SK-N-SH (cell line): Measurements from ENCODE around the gene KCNQ2. TPM values are rescaled to one million over a fixed set of nuclear protein-coding genes. Genes with fewer than 3 reads are reported as not detected.
A peak's percentile ranks its signal among the peaks of the same experiment; 100 is the strongest.

Source experiments
- CTCF ChIA-PET: fragments of 300-600, 350-600 bp; formaldehyde crosslinking; extraction: SDS; loops from one replicate; lab custom pipeline; 2021; lab: Yijun Ruan, JAX
- POLR2A ChIA-PET: fragments of 350-600 bp; sonication (Branson Sonifier 250); formaldehyde crosslinking; extraction: SDS; loops from one replicate; lab custom pipeline; 2020; ENCODE audit warnings: antibody characterized with exemption, inconsistent platforms; lab: Yijun Ruan, JAX
- DNase-seq: peaks from one replicate; pipeline ENCODE4 v3.0.0; 2012
- H2AFZ ChIP-seq: fragments of 200-600 bp; sonication (generic); 2 replicates; pipeline ENCODE4 v1.8.1; 2016; ENCODE audit warnings: antibody characterized with exemption, mild to moderate bottlenecking, low read depth
- H3F3A ChIP-seq: fragments of 200-600 bp; sonication (generic); replicated peaks from 2 replicates; pipeline ENCODE3; 2016; ENCODE audit warnings: antibody characterized with exemption, mild to moderate bottlenecking; ENCODE audit not compliant: insufficient read depth
- H3K27ac ChIP-seq, 2 experiments: fragments of 200-500 bp in 1 of 2; fragments of 200-600 bp in 1 of 2; sonication (Bioruptor generic) in 1 of 2; sonication (generic), shearing (Covaris generic) in 1 of 2; 2 replicates each; pipeline versions ENCODE4 v1.5.1 to v1.6.1; 2014 to 2016; ENCODE audit warnings: low read depth in 2 of 2, inconsistent platforms in 1 of 2, low read length in 1 of 2, mild to moderate bottlenecking in 1 of 2, mixed read lengths in 1 of 2
- H3K27me3 ChIP-seq: fragments of 200-600 bp; sonication (generic), shearing (Covaris generic); 2 replicates; pipeline ENCODE4 v1.6.1; 2016; ENCODE audit warnings: mixed run types; ENCODE audit not compliant: insufficient read depth
- H3K36me3 ChIP-seq, 2 experiments: fragments of 200-500 bp in 1 of 2; fragments of 200-600 bp in 1 of 2; sonication (Bioruptor generic) in 1 of 2; sonication (generic) in 1 of 2; replicated peaks in 1 of 2; 2 replicates each; pipeline versions ENCODE3 to v1.5.1; 2014 to 2016; ENCODE audit warnings: low read length in 1 of 2, mild to moderate bottlenecking in 1 of 2; ENCODE audit not compliant: insufficient read depth in 2 of 2, control insufficient read depth in 1 of 2
- H3K4me1 ChIP-seq, 2 experiments: fragments of 200-500 bp in 1 of 2; fragments of 200-600 bp in 1 of 2; sonication (Bioruptor generic) in 1 of 2; sonication (generic), shearing (Covaris generic) in 1 of 2; 2 replicates each; pipeline versions ENCODE4 v1.5.1 to v1.6.1; 2014 to 2016; ENCODE audit warnings: low read depth in 1 of 2, low read length in 1 of 2, mixed run types in 1 of 2; ENCODE audit not compliant: insufficient read depth in 2 of 2, control insufficient read depth in 1 of 2
- H3K4me2 ChIP-seq: fragments of 200-600 bp; sonication (generic), shearing (Covaris generic); 2 replicates; pipeline ENCODE4 v1.6.1; 2017; ENCODE audit warnings: mixed run types
- H3K4me3 ChIP-seq, 2 experiments: fragments of 200-500 bp in 1 of 2; fragments of 200-600 bp in 1 of 2; sonication (Bioruptor generic) in 1 of 2; sonication (generic), shearing (Covaris generic) in 1 of 2; 2 replicates each; pipeline versions ENCODE4 v1.5.1 to v1.8.1; 2014 to 2016; ENCODE audit warnings: low read depth in 2 of 2, inconsistent platforms in 1 of 2, low read length in 1 of 2, mild to moderate bottlenecking in 1 of 2, mixed read lengths in 1 of 2, moderate library complexity in 1 of 2
- H3K79me2 ChIP-seq: fragments of 200-600 bp; sonication (generic); 2 replicates; pipeline ENCODE4 v1.8.1; 2017; ENCODE audit warnings: mild to moderate bottlenecking; ENCODE audit not compliant: insufficient read depth
- H3K9ac ChIP-seq: fragments of 200-600 bp; sonication (generic); 2 replicates; pipeline ENCODE4 v1.6.1; 2017; ENCODE audit warnings: mixed run types
- H3K9me2 ChIP-seq: fragments of 200-600 bp; sonication (generic); 2 replicates; pipeline ENCODE4 v1.6.1; 2017; ENCODE audit warnings: mixed run types
- H3K9me3 ChIP-seq: fragments of 200-600 bp; sonication (generic); 2 replicates; pipeline ENCODE4 v1.6.1; 2017; ENCODE audit warnings: mixed run types, mild to moderate bottlenecking, moderate library complexity
- H4K20me1 ChIP-seq: fragments of 200-600 bp; sonication (generic); 2 replicates; pipeline ENCODE4 v1.6.1; 2017; ENCODE audit warnings: mild to moderate bottlenecking, mixed run types; ENCODE audit not compliant: insufficient read depth
- EP300 ChIP-seq, 2 experiments: IDR thresholded peaks; 2 replicates each; pipeline versions ENCODE4 v1.4.0 to v1.6.1; 2012; ENCODE audit warnings: borderline replicate concordance in 1 of 2, low read depth in 1 of 2, low read length in 1 of 2
- EZH2phosphoT487 ChIP-seq: fragments of 200-600 bp; sonication (generic); IDR thresholded peaks from 2 replicates; pipeline ENCODE4 v1.6.1; 2017; ENCODE audit warnings: low read depth, mixed run types, mild to moderate bottlenecking, antibody characterized with exemption, moderate library complexity, borderline replicate concordance
- FOXJ3 ChIP-seq: sonication (generic); formaldehyde crosslinking; IDR thresholded peaks from 2 replicates; pipeline ENCODE4 v1.5.1; 2020; ENCODE audit warnings: mild to moderate bottlenecking, missing genetic modification reagents
- GABPA ChIP-seq: IDR thresholded peaks from 2 replicates; pipeline ENCODE4 v1.4.0; 2012; ENCODE audit warnings: low read depth, mild to moderate bottlenecking
- JUND ChIP-seq: IDR thresholded peaks from 2 replicates; pipeline ENCODE4 v1.4.0; 2012
- MXI1 ChIP-seq: IDR thresholded peaks from 2 replicates; pipeline ENCODE4 v1.6.1; 2012; ENCODE audit warnings: mild to moderate bottlenecking, low read depth, low read length, improper control_type of control experiment
- NRF1 ChIP-seq: IDR thresholded peaks from 2 replicates; pipeline ENCODE4 v1.6.1; 2012; ENCODE audit warnings: low read depth, mild to moderate bottlenecking, low read length
- POLR2AphosphoS5 ChIP-seq: IDR thresholded peaks from 2 replicates; pipeline ENCODE4 v1.6.1; 2012; ENCODE audit warnings: low read depth, low read length
- RAD21 ChIP-seq: IDR thresholded peaks from 2 replicates; pipeline ENCODE4 v1.6.1; 2012; ENCODE audit warnings: mild to moderate bottlenecking, low read length
- RFX5 ChIP-seq: IDR thresholded peaks from 2 replicates; pipeline ENCODE4 v1.6.1; 2012; ENCODE audit warnings: mild to moderate bottlenecking, improper control_type of control experiment, low read length
- RXRA ChIP-seq: IDR thresholded peaks from 2 replicates; pipeline ENCODE4 v1.4.0; 2012; ENCODE audit warnings: low read depth, mild to moderate bottlenecking, borderline replicate concordance
- SIN3A ChIP-seq: IDR thresholded peaks from 2 replicates; pipeline ENCODE4 v1.6.1; 2012; ENCODE audit warnings: low read depth, mild to moderate bottlenecking, low read length, moderate library complexity, borderline replicate concordance
- SMC3 ChIP-seq: IDR thresholded peaks from 2 replicates; pipeline ENCODE4 v1.6.1; 2012; ENCODE audit warnings: low read depth, low read length, improper control_type of control experiment
- TAF1 ChIP-seq: IDR thresholded peaks from 2 replicates; pipeline ENCODE4 v1.6.1; 2012; ENCODE audit warnings: low read depth, mild to moderate bottlenecking, low read length, moderate library complexity, borderline replicate concordance
- TCF12 ChIP-seq: IDR thresholded peaks from 2 replicates; pipeline ENCODE4 v1.4.0; 2012
- TEAD4 ChIP-seq: IDR thresholded peaks from 2 replicates; pipeline ENCODE4 v1.4.0; 2012; ENCODE audit warnings: mild to moderate bottlenecking, borderline replicate concordance; ENCODE audit not compliant: insufficient read depth
- WGBS: methylation state at CpG from one replicate; pipeline ENCODE4 v1.1.6; 2017; ENCODE audit warnings: low lambda C conversion rate; 5-methylcytosine and 5-hydroxymethylcytosine counted together
- polyA plus RNA-seq, 3 experiments: library from polyadenylated mRNA; depleted of rRNA; stranded (reverse); fragments of >200 nt; gene quantifications; 2 replicates each; pipeline ENCODE4 v1.2.3, GENCODE V29; 2012
- TF ChIP-seq, protein P1 (sequence below): fragments of 150-350 bp; IDR thresholded peaks from 2 replicates; pipeline ENCODE4 v1.6.1; 2016; ENCODE audit warnings: mild to moderate bottlenecking, low read depth, low read length
- TF ChIP-seq, protein P2 (sequence below): IDR thresholded peaks from 2 replicates; pipeline ENCODE4; 2012
- TF ChIP-seq, protein P3 (sequence below): IDR thresholded peaks from 2 replicates; pipeline ENCODE4 v1.6.1; 2012; ENCODE audit warnings: mild to moderate bottlenecking, low read depth, low read length, moderate library complexity
- TF ChIP-seq, protein P4 (sequence below): IDR thresholded peaks from 2 replicates; pipeline ENCODE4 v1.4.0; 2012; ENCODE audit warnings: low read depth, borderline replicate concordance

The KCNQ2 gene
- polyA plus RNA-seq, 1 of the 3 experiments (the other 2 are of a cell fraction): 3.9 TPM

DNA sequence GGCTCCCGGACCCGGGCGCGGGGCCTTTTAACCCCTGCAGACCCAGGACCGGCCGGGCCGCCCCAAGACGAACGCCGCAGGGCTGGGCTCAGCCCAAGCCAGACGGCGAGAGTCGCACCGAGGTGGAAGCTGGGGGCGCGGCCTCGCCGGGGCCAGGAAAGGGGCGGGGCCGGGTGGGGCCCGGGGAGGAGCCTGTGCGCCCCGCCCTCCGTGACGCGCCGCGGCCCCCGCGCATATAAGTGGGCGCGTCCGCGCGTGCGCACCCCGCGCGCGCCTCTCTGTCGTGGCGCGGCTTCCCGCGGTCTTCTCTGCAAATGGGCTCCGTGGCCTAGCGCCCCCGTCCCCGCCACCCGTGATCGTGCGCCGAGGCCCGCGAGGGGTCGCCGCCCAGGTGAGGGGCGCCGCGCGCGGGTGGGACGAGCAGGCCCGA, 48.1 kb upstream of the KCNQ2 start, which contains the start of gene PPDPF (continued):
- TF ChIP-seq SIN3A (no peak), RFX5 (no peak), TCF12 (no peak), RAD21 (no peak), EZH2phosphoT487 (no peak), POLR2AphosphoS5 (peak; percentile 91), TAF1 (peak; percentile 78; the same call in 1 of the 2 replicates), NRF1 (peak; percentile 78), RXRA (no peak), EP300 (IDR thresholded peaks at IDR 0.05; ENCODE audit: borderline replicate concordance in 1 of 2, low read depth in 1 of 2, low read length in 1 of 2) (no peak)
- TF ChIP-seq, protein P1, sequence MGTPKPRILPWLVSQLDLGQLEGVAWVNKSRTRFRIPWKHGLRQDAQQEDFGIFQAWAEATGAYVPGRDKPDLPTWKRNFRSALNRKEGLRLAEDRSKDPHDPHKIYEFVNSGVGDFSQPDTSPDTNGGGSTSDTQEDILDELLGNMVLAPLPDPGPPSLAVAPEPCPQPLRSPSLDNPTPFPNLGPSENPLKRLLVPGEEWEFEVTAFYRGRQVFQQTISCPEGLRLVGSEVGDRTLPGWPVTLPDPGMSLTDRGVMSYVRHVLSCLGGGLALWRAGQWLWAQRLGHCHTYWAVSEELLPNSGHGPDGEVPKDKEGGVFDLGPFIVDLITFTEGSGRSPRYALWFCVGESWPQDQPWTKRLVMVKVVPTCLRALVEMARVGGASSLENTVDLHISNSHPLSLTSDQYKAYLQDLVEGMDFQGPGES: no peak
- TF ChIP-seq, all 33 proteins: peak for 5

DNA sequence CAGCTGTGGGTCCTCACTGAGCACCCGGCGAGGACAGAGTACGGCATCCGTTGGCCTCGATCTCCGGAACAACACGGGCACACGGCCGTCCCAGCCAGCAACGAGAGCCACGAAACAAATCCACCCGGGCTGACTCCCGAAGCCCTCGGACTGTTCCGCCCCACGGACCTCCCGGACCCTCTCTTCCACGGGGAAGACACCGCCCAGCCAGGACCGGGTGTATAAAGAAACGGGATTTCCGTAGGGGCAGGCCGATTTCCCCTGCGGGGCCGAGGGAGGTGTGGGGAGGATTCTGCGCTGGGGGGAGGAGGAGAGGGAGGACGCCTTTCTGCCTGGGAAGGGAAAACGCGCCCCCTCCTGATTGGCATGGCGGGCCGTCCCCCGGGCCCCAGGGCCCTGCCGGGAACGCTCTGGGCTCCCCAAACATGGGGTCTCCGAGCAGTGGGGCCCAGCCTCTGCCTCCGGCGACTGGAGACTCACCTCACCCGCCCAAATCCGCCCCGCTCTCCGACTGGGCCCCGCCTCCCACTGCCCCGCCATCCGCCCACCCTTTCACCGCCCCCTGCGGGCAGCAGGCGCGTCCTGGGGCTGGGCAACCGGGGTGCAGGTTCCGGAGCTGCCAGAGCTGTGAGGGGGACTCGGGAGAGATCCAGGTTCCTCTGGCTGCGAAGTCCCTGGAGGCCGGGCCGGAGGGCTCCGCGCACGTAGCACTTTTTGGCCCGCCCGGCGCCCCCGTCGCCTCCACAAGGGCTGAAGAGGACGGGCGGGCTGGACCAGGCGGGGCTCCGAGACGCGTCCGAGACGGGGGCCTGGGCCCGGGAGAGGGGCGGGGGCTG, 47.4 kb upstream of the KCNQ2 start:
- Histone ChIP-seq H3K9me2 (no peaks in the 10 kb centered on the region), H2AFZ (peak overlapping the region; percentile 92), H3F3A (peaks cover 17% of the 10 kb centered on the region), H3K4me3 (peak overlapping the region; percentile 84 to 85), H3K79me2 (peaks cover 22% of the 10 kb centered on the region), H3K9me3 (no peaks in the 10 kb centered on the region), H3K4me1 (peaks cover 4 to 26% of the 10 kb centered on the region in 2 experiments; a peak in 3 of 4 replicates), H3K4me2 (peak overlapping the region; percentile 99), H3K27ac (peak overlapping the region; percentile 66 to 81), H3K36me3 (peaks cover 13 to 19% of the 10 kb centered on the region in 2 experiments), H3K9ac (peak overlapping the region; percentile 97), H4K20me1 (peaks cover 34% of the 10 kb centered on the region), H3K27me3 (no peaks in the 10 kb centered on the region)
- DNase-seq: peak; percentile 87
- ChIA-PET POLR2A (interaction anchor here (0.7 to 3.0 kb wide), 12 partner anchors 17 to 118 kb away, joined by 3 to 31 read pairs (median 4); partner anchors contain the start of gene GMEB2), CTCF (interaction anchor here (0.9 to 8.7 kb wide), 13 partner anchors 12 to 138 kb away, joined by 3 to 82 read pairs (median 6); partner anchors contain the start of gene PTK6)
- WGBS: 5% methylated on average over 31 of the region's 72 CpGs
- TF ChIP-seq EZH2phosphoT487 (no peak), TEAD4 (no peak), FOXJ3 (no peak), SMC3 (no peak), TAF1 (no peak), TCF12 (no peak), MXI1 (no peak), GABPA (peak; percentile 27; the same call in 1 of the 2 replicates), POLR2AphosphoS5 (peak; percentile 6; the same call in 1 of the 2 replicates), JUND (no peak)
- TF ChIP-seq, protein P2, sequence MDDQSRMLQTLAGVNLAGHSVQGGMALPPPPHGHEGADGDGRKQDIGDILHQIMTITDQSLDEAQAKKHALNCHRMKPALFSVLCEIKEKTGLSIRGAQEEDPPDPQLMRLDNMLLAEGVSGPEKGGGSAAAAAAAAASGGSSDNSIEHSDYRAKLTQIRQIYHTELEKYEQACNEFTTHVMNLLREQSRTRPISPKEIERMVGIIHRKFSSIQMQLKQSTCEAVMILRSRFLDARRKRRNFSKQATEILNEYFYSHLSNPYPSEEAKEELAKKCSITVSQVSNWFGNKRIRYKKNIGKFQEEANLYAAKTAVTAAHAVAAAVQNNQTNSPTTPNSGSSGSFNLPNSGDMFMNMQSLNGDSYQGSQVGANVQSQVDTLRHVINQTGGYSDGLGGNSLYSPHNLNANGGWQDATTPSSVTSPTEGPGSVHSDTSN: no peak
- TF ChIP-seq, protein P3, sequence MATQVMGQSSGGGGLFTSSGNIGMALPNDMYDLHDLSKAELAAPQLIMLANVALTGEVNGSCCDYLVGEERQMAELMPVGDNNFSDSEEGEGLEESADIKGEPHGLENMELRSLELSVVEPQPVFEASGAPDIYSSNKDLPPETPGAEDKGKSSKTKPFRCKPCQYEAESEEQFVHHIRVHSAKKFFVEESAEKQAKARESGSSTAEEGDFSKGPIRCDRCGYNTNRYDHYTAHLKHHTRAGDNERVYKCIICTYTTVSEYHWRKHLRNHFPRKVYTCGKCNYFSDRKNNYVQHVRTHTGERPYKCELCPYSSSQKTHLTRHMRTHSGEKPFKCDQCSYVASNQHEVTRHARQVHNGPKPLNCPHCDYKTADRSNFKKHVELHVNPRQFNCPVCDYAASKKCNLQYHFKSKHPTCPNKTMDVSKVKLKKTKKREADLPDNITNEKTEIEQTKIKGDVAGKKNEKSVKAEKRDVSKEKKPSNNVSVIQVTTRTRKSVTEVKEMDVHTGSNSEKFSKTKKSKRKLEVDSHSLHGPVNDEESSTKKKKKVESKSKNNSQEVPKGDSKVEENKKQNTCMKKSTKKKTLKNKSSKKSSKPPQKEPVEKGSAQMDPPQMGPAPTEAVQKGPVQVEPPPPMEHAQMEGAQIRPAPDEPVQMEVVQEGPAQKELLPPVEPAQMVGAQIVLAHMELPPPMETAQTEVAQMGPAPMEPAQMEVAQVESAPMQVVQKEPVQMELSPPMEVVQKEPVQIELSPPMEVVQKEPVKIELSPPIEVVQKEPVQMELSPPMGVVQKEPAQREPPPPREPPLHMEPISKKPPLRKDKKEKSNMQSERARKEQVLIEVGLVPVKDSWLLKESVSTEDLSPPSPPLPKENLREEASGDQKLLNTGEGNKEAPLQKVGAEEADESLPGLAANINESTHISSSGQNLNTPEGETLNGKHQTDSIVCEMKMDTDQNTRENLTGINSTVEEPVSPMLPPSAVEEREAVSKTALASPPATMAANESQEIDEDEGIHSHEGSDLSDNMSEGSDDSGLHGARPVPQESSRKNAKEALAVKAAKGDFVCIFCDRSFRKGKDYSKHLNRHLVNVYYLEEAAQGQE: no peak
- TF ChIP-seq, protein P1: no peak
- TF ChIP-seq, protein P4, sequence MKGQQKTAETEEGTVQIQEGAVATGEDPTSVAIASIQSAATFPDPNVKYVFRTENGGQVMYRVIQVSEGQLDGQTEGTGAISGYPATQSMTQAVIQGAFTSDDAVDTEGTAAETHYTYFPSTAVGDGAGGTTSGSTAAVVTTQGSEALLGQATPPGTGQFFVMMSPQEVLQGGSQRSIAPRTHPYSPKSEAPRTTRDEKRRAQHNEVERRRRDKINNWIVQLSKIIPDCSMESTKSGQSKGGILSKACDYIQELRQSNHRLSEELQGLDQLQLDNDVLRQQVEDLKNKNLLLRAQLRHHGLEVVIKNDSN: no peak
